ENCODE results near the gene CEMIP.

Gene CEMIP

GRCh38 chr15:80744826-80745225, 34.3 kb upstream of the CEMIP start:
- Histone ChIP-seq H3K4me3 (ENCODE audit: low read depth, low read length) (no peak overlapping the region), H3K27me3 (no peaks in the 10 kb centered on the region), H3K36me3 (no peaks in the 10 kb centered on the region), H3K9me3 (no peaks in the 10 kb centered on the region), H3K4me1 (no peaks in the 10 kb centered on the region)
- no peak for DNase-seq
- TF ChIP-seq CTCF (IDR thresholded peaks at IDR 0.05; ENCODE audit: low read depth, low read length) = no peak

DNA sequence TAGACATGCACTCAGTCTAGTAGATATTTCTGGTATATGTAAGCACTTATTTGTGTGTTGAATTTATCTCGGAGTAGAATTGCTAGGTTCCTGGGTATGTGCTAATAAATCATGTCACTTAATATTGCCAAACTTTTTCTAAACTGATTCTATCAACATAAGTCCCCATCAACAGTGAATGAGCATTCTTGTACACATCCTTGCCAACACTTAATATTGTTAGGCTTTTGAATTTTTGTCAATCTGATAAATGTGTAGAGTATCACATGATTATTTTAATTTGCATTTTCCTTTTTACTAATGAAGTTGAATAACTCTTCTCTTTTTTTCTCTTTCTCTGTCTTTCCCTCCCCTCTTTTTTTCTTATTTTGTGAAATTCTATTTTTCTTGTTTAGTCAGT, 33.3 kb upstream of the CEMIP start:
- H3K27me3 ChIP-seq = no peaks in the 10 kb centered on the region
- no peaks in the 10 kb centered on the region for H3K4me1 ChIP-seq
- TF ChIP-seq CTCF (IDR thresholded peaks at IDR 0.05; ENCODE audit: low read depth, low read length) = no peak
- DNase-seq = no peak
- H3K9me3 ChIP-seq = no peaks in the 10 kb centered on the region
- H3K4me3 ChIP-seq (ENCODE audit: low read depth, low read length) = no peak overlapping the region
- no peaks in the 10 kb centered on the region for H3K36me3 ChIP-seq

DNA sequence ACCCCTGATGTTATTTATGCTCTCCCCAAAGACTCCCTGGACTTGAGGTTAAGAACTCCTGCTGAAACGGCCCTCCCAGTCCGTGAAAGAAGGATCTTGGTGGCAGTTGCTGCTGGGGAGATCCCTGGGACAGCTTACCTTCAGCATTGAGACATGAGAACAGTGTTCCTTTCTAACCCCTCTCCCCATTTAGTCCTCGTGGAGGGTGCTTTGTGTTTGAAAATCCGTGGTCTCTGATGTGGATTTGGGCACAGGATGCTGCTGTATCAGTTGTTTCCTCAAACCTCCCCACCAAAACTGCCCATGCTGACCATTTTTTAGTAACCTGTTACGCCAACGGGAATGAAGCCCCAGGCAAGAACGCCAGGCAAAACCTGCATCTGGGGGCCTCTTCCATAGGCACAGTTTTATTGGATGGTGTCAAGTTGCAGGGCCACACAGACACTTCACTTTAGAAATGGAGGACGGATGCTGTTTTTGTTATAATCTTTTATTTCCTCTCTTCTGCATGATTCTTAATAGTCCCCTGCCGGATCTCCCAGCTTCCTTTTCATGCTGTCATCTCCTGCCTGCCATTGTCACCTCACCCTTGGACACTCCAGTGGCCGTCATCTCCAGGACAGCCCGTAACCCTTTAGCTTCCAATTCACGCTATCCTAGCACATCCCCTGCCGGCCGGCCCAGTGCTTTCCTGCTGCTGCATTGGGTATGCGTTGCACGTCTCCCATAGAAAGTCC, 31.7 kb upstream of the CEMIP start:
- DNase-seq = no peak
- no peaks in the 10 kb centered on the region for H3K9me3 ChIP-seq
- H3K27me3 ChIP-seq = no peaks in the 10 kb centered on the region

DNA sequence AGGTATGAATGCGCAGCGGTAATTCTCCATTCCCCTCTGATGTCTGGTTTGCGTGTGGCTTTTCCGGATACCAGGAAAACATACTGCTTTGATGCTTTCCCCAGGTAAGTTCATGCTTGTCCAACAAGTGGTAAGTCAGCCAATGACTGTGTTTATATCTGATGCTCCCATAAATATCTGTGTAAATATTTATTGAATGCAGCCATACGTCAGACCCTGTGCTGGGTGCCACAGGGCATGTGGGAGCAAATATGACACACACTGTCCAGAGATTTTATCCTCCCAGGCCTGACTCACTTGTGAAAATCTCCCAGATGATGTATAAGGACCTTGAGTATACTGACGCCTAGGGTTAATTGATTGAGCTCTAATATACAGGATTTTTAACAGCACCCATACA, 29.6 kb upstream of the CEMIP start:
- no peak overlapping the region for H3K4me3 ChIP-seq (ENCODE audit: low read depth, low read length)
- DNase-seq = no peak
- H3K4me1 ChIP-seq = no peaks in the 10 kb centered on the region
- no peaks in the 10 kb centered on the region for H3K9me3 ChIP-seq
- H3K27me3 ChIP-seq = no peaks in the 10 kb centered on the region
- no peaks in the 10 kb centered on the region for H3K36me3 ChIP-seq
- TF ChIP-seq CTCF (IDR thresholded peaks at IDR 0.05; ENCODE audit: low read depth, low read length) = no peak

More for the DNA sequence above, 31.7 kb upstream of the CEMIP start:
- no peak overlapping the region for H3K4me3 ChIP-seq (ENCODE audit: low read depth, low read length)
- H3K4me1 ChIP-seq = no peaks in the 10 kb centered on the region
- H3K36me3 ChIP-seq = no peaks in the 10 kb centered on the region
- no peak for TF ChIP-seq CTCF (IDR thresholded peaks at IDR 0.05; ENCODE audit: low read depth, low read length)

- Histone ChIP-seq H3K9me3 (no peaks in the 10 kb centered on the region), H3K4me3 (ENCODE audit: low read depth, low read length) (no peak overlapping the region), H3K27me3 (no peaks in the 10 kb centered on the region), H3K4me1 (no peaks in the 10 kb centered on the region), H3K36me3 (no peaks in the 10 kb centered on the region)
- TF ChIP-seq CTCF (IDR thresholded peaks at IDR 0.05; ENCODE audit: low read depth, low read length) = no peak
- DNase-seq = no peak
These were observed 28.6 kb upstream of the CEMIP start for GRCh38 chr15:80750575-80750974.

DNA sequence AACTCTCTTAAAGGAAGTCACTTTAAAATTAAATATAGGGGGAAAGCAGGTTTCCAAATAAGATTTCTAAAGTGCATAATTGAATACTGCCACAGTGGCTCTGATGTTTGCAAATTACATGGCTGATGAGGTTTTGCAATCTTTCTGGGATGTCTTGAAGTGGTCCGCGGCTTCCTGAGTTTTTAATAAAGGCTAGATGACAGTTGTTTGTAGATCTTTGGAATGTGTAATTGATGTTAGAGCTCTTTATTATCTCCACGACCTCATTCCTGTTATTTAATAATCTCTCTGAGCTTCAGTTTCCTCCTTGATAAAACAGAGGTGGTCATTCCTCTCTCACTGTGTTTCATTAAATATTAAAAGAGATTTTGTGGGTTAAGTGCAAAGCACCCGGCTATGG, 27.0 kb upstream of the CEMIP start:
- no peak for DNase-seq
- no peaks in the 10 kb centered on the region for H3K9me3 ChIP-seq
- TF ChIP-seq CTCF (IDR thresholded peaks at IDR 0.05; ENCODE audit: low read depth, low read length) = no peak

More for the DNA sequence above, 27.0 kb upstream of the CEMIP start:
- no peak overlapping the region for H3K4me3 ChIP-seq (ENCODE audit: low read depth, low read length)
- H3K4me1 ChIP-seq = no peaks in the 10 kb centered on the region
- no peaks in the 10 kb centered on the region for H3K27me3 ChIP-seq
- no peaks in the 10 kb centered on the region for H3K36me3 ChIP-seq
